Smooth muscle cell (in vitro differentiated cells): ENCODE results near the gene FCRL2. TPM values are rescaled to one million over a fixed set of nuclear protein-coding genes. Genes with fewer than 3 reads are reported as not detected.

Source experiments
- DNase-seq: peaks from one replicate; lab custom pipeline; 2025; ENCODE audit not compliant: unreplicated experiment; lab: John Stamatoyannopoulos, UW
- H2AFZ ChIP-seq: fragments of 200-600 bp; sonication (generic); 2 replicates; pipeline ENCODE4 v1.6.0; 2016; ENCODE audit warnings: antibody characterized with exemption, low read depth, mild to moderate bottlenecking
- H3F3A ChIP-seq: fragments of 200-600 bp; sonication (generic); 2 replicates; pipeline ENCODE4 v1.6.0; 2017; ENCODE audit warnings: antibody characterized with exemption, low read depth
- H3K27ac ChIP-seq: fragments of 200-600 bp; sonication (generic); 2 replicates; pipeline ENCODE4 v1.5.1; 2016; ENCODE audit warnings: low read depth, mild to moderate bottlenecking
- H3K27me3 ChIP-seq: fragments of 200-600 bp; sonication (generic); 2 replicates; pipeline ENCODE4 v1.6.1; 2016; ENCODE audit warnings: low read depth, mild to moderate bottlenecking
- H3K36me3 ChIP-seq: fragments of 200-600 bp; sonication (generic); 2 replicates; pipeline ENCODE4 v1.5.1; 2016; ENCODE audit warnings: low read depth
- H3K4me1 ChIP-seq: fragments of 200-600 bp; sonication (generic); 2 replicates; pipeline ENCODE4 v1.5.1; 2016; ENCODE audit warnings: low read depth
- H3K4me2 ChIP-seq: fragments of 200-600 bp; sonication (generic); 2 replicates; pipeline ENCODE4 v1.6.0; 2016; ENCODE audit warnings: mild to moderate bottlenecking
- H3K4me3 ChIP-seq: fragments of 200-600 bp; sonication (generic); 2 replicates; pipeline ENCODE4 v1.5.1; 2016; ENCODE audit warnings: mild to moderate bottlenecking
- H3K79me2 ChIP-seq: fragments of 200-600 bp; sonication (generic); 2 replicates; pipeline ENCODE4 v1.6.0; 2016; ENCODE audit warnings: low read depth, mild to moderate bottlenecking
- H3K9ac ChIP-seq: fragments of 200-600 bp; sonication (generic); 2 replicates; pipeline ENCODE4 v1.6.0; 2016; ENCODE audit warnings: low read depth
- H3K9me3 ChIP-seq: fragments of 200-600 bp; sonication (generic); replicated peaks from 2 replicates; pipeline ENCODE4 v1.5.1; 2016; ENCODE audit warnings: low read depth
- H4K20me1 ChIP-seq: fragments of 200-600 bp; sonication (generic); 2 replicates; pipeline ENCODE4 v1.6.0; 2016; ENCODE audit warnings: low read depth
- WGBS: methylation state at CpG from one replicate; pipeline ENCODE4 v1.1.7; 2016; ENCODE audit warnings: low lambda C conversion rate; 5-methylcytosine and 5-hydroxymethylcytosine counted together
- polyA plus RNA-seq: library from polyadenylated mRNA; unstranded; fragments of >200 nt; fragmentation: Nextera tagmentation; extraction: Ambion mirVana; gene quantifications from 2 replicates; pipeline ENCODE4 v1.2.1, GENCODE V29; 2016
- total RNA-seq: library from RNA; depleted of rRNA; stranded (reverse); fragments of >200 nt; gene quantifications from 2 replicates; pipeline ENCODE4 v1.2.3, GENCODE V29; 2014
- TF ChIP-seq, protein P1 (sequence below): fragments of 200-600 bp; sonication (generic); IDR thresholded peaks from 2 replicates; pipeline ENCODE4 v1.5.1; 2017; ENCODE audit warnings: borderline replicate concordance, mild to moderate bottlenecking, antibody characterized with exemption; ENCODE audit not compliant: insufficient read depth, poor library complexity, severe bottlenecking

FCRL2 gene, protein sequence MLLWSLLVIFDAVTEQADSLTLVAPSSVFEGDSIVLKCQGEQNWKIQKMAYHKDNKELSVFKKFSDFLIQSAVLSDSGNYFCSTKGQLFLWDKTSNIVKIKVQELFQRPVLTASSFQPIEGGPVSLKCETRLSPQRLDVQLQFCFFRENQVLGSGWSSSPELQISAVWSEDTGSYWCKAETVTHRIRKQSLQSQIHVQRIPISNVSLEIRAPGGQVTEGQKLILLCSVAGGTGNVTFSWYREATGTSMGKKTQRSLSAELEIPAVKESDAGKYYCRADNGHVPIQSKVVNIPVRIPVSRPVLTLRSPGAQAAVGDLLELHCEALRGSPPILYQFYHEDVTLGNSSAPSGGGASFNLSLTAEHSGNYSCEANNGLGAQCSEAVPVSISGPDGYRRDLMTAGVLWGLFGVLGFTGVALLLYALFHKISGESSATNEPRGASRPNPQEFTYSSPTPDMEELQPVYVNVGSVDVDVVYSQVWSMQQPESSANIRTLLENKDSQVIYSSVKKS
- total RNA-seq (not detected in 2 replicates), polyA plus RNA-seq (not detected in 2 replicates)

DNA sequence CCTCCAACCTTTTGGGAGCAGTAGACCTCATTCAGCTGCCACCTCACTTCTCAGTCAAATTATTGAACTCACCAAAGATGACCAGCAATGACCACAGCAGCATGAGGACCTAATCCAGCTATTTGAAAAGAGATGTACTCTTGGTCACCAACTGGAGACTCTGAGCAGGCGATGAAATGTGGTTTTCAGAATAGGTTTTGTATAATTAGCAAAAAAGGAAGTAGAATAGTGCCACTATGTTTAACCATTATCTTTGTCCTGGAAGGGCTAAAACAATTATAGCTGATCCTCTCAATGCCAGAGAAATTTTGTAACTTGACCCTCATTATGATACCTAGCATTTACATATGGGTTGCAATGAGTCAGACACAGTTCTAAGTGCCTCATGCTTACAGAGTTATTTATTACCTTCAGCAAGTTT lies at the start of gene FCRL2:
Gene FCRL2, minus strand, starts transcription at position 162 of the 421 bp plus-strand sequence. Its CDS starts 59 bp downstream, at position 103.
- DNase-seq = no peak
- Histone ChIP-seq H3F3A (no peaks in the 10 kb centered on the region), H3K36me3 (no peaks in the 10 kb centered on the region), H4K20me1 (no peaks in the 10 kb centered on the region), H3K27me3 (no peaks in the 10 kb centered on the region), H2AFZ (no peak within 1 kb of the TSS), H3K4me1 (no peaks in the 10 kb centered on the region), H3K9me3 (no peaks in the 10 kb centered on the region), H3K4me3 (no peak within 1 kb of the TSS), H3K27ac (no peak within 1 kb of the TSS), H3K9ac (no peak within 1 kb of the TSS), H3K4me2 (no peak within 1 kb of the TSS), H3K79me2 (no peaks in the 10 kb centered on the region)
- TF ChIP-seq, protein P1, sequence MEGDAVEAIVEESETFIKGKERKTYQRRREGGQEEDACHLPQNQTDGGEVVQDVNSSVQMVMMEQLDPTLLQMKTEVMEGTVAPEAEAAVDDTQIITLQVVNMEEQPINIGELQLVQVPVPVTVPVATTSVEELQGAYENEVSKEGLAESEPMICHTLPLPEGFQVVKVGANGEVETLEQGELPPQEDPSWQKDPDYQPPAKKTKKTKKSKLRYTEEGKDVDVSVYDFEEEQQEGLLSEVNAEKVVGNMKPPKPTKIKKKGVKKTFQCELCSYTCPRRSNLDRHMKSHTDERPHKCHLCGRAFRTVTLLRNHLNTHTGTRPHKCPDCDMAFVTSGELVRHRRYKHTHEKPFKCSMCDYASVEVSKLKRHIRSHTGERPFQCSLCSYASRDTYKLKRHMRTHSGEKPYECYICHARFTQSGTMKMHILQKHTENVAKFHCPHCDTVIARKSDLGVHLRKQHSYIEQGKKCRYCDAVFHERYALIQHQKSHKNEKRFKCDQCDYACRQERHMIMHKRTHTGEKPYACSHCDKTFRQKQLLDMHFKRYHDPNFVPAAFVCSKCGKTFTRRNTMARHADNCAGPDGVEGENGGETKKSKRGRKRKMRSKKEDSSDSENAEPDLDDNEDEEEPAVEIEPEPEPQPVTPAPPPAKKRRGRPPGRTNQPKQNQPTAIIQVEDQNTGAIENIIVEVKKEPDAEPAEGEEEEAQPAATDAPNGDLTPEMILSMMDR = no peak
- WGBS = 91% methylated on average over 1 of the region's 1 CpG

DNA sequence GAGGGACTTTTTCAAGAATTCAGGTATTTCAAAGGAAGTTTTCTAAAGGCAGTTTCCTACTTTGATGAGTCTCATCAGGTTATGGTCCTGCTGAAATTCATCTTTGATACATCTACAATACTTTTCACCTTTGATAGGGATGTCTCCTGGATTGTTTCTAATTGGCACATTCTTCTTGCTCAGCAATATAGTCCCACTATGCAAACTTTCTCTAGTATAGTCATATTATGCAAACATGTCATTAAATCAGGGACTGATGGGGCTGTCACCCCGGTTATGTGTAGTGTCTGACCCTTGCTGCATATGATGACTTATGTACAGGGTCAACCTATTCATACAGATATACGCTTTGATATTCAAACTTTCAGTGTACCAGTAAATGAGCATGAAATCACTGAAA lies 43.4 kb upstream of the FCRL2 start:
- Histone ChIP-seq H3K4me2 (no peak overlapping the region), H3K27me3 (peaks cover 3% of the 10 kb centered on the region), H2AFZ (no peak overlapping the region), H3K36me3 (no peaks in the 10 kb centered on the region), H4K20me1 (no peaks in the 10 kb centered on the region), H3K27ac (no peak overlapping the region), H3F3A (no peaks in the 10 kb centered on the region), H3K79me2 (no peaks in the 10 kb centered on the region), H3K9ac (no peak overlapping the region), H3K4me1 (no peaks in the 10 kb centered on the region), H3K9me3 (no peaks in the 10 kb centered on the region), H3K4me3 (no peak overlapping the region)
- no peak for DNase-seq
- 78% methylated on average over 2 of the region's 2 CpGs for WGBS
- TF ChIP-seq, protein P1 = no peak

DNA sequence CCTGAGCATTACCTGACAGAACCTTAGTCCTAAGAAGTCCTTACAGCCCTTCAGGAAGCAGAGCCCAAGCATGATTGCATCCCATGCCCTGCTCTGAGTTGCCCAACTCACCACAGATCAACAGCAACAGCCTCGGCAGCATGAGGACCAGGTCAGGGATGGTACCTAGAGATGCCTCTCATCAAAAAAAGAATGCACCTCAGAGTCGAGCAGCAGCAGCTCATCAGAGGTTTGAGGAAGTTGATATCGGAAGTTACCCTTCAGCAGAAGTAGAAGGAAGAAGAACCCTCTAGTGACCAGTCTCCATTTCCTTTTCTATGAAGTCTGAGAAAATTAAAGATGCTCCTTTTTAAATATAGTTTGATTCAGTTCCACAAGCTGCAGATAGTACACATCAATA lies 43.0 kb upstream of the FCRL2 start, which contains the start of gene FCRL1:
Gene FCRL1, minus strand, starts transcription at position 225 of the 400 bp plus-strand sequence. Its CDS starts 83 bp downstream, at position 142.
- Histone ChIP-seq H3K27me3 (peaks cover 3% of the 10 kb centered on the region), H3K4me3 (no peak within 1 kb of the TSS), H3K4me2 (no peak within 1 kb of the TSS), H3K9me3 (no peaks in the 10 kb centered on the region), H3K79me2 (no peaks in the 10 kb centered on the region), H3K9ac (no peak within 1 kb of the TSS), H3K27ac (no peak within 1 kb of the TSS), H4K20me1 (no peaks in the 10 kb centered on the region), H3F3A (no peaks in the 10 kb centered on the region), H2AFZ (no peak within 1 kb of the TSS), H3K36me3 (no peaks in the 10 kb centered on the region), H3K4me1 (no peaks in the 10 kb centered on the region)
- DNase-seq = no peak
- 82% methylated on average over 3 of the region's 3 CpGs for WGBS
- TF ChIP-seq, protein P1 = no peak
